Thyroid gland (tissue), 4 donors: Measurements from ENCODE around the gene ZNF610.

Experiments
- POLR2A ChIP-seq, 2 donors: fragments of 450-650 bp; IDR thresholded peaks; one replicate each; pipeline ENCODE4 v1.6.1; 2017; ENCODE audit warnings: antibody characterized with exemption in 2 of 2, mild to moderate bottlenecking in 2 of 2, moderate library complexity in 1 of 2
- TF ChIP-seq, protein P1 (sequence below), 6 experiments: fragments of 200-600 bp in 3 of 6; fragments of 450-650 bp in 3 of 6; sonication (generic) in 3 of 6; IDR thresholded peaks; one replicate each; pipeline ENCODE4 v1.5.1; 2016 to 2019; ENCODE audit warnings: antibody characterized with exemption in 6 of 6, mild to moderate bottlenecking in 2 of 6, inconsistent platforms in 1 of 6, moderate library complexity in 1 of 6

DNA sequence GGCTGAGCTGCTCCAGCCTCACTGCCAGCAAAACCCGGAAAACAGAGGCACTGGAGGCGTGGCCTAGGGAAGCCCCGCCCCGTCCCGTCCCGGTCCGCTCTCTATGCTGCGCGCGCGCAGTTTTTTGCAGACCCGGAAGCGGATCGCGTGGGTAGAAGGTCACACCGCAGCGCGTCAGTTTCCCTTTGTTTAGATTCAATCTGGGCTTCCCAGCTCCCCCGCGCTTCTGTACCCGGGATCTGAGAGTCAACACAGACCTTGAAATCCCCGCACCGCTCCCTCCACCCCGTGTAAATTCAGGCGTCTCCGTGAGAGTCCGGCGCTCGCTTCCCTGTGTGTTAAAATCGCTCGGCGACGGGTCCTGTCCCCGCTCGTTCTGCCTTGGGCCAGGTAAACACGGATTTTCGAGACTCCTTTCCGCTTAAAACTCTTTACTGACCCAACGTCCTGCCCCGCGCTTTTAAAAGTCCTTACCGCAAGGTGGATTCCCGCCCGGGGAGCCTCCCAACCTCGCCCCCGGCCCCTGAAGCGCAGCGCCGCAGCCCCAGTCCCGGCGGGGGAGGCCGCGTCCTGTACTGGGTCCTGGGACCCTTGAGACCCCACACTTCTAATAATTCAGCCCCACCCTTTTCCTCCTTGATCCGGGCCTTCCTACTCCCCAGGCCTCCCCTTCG lies at the start of gene ZNF610:
- TF ChIP-seq, protein P1, sequence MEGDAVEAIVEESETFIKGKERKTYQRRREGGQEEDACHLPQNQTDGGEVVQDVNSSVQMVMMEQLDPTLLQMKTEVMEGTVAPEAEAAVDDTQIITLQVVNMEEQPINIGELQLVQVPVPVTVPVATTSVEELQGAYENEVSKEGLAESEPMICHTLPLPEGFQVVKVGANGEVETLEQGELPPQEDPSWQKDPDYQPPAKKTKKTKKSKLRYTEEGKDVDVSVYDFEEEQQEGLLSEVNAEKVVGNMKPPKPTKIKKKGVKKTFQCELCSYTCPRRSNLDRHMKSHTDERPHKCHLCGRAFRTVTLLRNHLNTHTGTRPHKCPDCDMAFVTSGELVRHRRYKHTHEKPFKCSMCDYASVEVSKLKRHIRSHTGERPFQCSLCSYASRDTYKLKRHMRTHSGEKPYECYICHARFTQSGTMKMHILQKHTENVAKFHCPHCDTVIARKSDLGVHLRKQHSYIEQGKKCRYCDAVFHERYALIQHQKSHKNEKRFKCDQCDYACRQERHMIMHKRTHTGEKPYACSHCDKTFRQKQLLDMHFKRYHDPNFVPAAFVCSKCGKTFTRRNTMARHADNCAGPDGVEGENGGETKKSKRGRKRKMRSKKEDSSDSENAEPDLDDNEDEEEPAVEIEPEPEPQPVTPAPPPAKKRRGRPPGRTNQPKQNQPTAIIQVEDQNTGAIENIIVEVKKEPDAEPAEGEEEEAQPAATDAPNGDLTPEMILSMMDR (IDR thresholded peaks at IDR 0.05), result no peak
- peak in 1 of 2 donors; percentile 86 for TF ChIP-seq POLR2A (IDR thresholded peaks at IDR 0.05)
